GM19438 (cell line): ENCODE data around the gene SLC47A2.
"Not testable (repeated sequence)": the region's sequence is repeated elsewhere in the genome, so short reads cannot be mapped to it uniquely, and the experiment has no call there.

Source experiments
- ATAC-seq: cut with Tn5 transposase; IDR thresholded peaks from one replicate; pipeline ENCODE4 v1.9.1; 2021; ENCODE audit warnings: low read depth; ENCODE audit not compliant: unreplicated experiment

SLC47A2 gene, protein sequence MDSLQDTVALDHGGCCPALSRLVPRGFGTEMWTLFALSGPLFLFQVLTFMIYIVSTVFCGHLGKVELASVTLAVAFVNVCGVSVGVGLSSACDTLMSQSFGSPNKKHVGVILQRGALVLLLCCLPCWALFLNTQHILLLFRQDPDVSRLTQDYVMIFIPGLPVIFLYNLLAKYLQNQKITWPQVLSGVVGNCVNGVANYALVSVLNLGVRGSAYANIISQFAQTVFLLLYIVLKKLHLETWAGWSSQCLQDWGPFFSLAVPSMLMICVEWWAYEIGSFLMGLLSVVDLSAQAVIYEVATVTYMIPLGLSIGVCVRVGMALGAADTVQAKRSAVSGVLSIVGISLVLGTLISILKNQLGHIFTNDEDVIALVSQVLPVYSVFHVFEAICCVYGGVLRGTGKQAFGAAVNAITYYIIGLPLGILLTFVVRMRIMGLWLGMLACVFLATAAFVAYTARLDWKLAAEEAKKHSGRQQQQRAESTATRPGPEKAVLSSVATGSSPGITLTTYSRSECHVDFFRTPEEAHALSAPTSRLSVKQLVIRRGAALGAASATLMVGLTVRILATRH

DNA sequence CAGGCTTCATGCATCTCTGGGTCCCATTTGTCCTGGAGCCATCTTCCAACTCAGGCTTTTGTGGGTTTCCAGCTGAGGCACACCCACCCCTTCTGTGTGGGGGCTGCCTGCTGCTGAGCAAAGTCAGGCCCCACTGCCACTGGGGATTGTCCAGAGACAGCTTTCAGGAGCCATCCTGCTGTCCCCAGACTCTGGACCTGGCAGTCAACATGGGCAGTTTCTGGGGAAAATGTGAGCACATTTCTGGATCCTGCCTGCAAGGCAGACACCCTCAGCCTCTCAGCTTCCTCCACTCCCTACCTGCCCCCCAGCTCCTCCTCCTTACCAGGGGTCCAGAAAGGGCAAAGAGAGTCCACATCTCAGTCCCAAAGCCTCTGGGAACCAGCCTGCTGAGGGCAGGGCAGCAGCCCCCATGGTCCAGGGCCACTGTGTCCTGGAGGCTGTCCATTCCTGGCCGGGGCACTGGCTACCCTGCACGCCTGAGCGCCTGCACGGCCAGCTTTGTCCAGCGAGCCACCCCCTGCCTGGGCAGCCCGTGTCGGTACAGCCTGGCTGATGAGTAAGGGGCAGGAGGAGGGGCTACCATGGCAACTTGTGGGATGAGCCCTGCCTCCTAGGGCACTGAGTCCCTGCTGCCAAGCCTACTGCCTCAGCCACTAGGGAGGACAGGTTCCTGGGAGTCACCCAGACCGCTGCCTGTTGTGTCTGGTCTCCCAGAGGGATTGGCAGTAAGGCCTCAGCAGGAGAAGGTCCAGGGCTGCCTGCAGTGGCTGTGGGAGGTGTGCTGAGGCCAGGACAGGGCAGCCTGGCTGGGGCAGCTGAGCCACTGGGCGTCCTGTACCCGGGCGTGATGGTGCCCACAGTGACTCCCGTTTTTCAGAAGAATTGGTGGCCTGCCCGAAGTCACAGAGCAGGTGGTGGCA, at the start of gene SLC47A2:
Gene SLC47A2 (minus strand): TSS at position 477 of the 923 bp plus-strand sequence. CDS start 29 bp downstream, at position 448.
- ATAC-seq: no peak

DNA sequence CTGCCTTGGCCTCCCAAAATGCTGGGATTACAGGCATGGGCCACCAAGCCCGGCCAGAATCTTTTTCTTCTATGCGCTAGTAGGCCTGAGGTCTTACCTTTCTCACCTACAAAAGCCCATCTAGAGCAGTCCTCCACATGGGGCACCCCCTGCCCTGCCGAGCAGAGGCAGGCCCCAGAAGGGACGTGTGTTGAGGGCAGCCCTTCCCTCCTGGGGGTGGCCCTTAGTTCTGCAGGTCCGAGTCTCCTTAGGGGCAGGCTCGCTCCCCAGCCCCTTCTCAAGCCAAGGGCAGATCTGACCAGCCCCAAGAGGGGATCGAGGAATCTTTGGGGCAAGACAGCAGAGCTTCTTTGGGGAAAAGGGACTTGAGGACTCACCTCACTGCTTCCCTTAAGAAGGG, 49.6 kb upstream of the SLC47A2 start:
- ATAC-seq: no peak

DNA sequence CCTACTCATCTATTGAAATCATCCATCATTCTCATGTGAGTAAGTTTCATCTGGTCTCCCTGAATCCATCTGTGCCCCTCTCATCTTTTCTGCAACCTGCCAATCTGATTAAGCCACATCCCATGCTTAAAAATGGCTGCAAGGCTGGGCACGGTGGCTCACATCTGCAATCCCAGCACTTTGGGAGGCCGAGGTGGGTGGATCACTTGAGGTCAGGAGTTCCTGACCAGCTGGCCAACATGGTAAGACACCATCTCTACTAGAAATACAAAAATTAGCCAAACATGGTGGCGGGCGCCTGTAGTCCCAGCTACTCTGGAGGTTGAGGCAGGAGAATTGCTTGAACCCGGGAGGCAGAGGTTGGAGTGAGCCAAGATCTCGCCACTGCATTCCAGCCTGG, 47.6 kb upstream of the SLC47A2 start:
- not testable (repeated sequence) for ATAC-seq

DNA sequence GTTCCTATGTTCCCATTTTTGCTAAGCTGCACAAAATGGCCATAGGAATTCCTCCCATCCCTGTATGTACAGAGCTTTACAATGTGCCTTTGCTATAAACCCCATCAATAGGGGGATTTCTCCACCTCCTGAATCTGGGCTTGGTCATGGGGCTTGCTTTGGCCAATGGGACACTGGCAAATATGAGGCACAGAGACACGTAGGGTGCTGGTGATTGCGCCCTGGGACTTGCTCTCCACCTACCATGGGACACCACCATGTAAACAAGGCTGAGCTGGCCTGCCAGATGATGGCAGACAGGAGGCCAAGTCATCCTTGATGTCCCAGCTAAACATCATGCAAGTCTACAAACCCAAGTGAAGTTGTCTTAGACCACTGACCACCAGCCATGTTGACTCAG, 47.0 kb upstream of the SLC47A2 start:
- no peak for ATAC-seq

DNA sequence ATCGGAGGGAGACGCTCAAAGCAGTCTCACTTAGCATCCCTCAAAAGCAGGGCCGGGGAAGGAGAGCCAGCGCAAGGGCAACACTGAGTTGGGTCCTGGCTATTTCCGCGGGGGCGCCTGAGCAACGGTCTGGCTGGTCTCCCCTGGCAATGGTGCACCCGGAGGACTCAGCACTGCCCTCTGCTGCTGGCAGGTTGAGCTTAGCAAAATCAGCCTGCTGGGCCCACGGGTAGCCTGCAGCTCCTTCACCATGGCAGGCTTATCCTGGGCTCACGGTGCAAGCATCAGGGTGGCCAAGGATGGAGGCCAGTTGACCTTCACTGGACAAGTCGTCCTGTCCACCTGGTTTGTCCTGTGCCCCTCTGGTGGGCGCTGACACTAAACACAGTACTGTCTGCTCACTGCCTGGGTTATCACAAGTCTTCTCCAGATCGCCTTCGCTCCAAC, 46.2 kb upstream of the SLC47A2 start:
- ATAC-seq: no peak

DNA sequence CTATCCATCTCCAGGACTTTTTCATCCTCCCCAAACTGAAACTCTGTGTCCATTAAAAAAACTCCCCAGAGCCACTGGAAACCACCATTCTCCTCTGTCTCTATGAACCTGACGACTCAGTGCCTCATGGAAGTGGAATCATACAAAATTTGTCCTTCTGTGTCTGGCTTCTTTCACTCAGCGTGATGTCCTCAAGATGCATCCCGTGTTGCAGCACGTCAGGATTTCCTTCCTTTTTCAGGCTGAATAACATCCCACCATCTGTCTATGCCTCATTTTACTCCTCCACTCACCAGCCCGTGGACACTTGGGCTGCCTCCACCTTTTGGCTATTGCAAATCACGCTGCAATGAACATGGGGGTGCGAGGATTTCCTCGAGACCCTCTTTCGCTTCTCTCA, 44.4 kb upstream of the SLC47A2 start:
- ATAC-seq: no peak

DNA sequence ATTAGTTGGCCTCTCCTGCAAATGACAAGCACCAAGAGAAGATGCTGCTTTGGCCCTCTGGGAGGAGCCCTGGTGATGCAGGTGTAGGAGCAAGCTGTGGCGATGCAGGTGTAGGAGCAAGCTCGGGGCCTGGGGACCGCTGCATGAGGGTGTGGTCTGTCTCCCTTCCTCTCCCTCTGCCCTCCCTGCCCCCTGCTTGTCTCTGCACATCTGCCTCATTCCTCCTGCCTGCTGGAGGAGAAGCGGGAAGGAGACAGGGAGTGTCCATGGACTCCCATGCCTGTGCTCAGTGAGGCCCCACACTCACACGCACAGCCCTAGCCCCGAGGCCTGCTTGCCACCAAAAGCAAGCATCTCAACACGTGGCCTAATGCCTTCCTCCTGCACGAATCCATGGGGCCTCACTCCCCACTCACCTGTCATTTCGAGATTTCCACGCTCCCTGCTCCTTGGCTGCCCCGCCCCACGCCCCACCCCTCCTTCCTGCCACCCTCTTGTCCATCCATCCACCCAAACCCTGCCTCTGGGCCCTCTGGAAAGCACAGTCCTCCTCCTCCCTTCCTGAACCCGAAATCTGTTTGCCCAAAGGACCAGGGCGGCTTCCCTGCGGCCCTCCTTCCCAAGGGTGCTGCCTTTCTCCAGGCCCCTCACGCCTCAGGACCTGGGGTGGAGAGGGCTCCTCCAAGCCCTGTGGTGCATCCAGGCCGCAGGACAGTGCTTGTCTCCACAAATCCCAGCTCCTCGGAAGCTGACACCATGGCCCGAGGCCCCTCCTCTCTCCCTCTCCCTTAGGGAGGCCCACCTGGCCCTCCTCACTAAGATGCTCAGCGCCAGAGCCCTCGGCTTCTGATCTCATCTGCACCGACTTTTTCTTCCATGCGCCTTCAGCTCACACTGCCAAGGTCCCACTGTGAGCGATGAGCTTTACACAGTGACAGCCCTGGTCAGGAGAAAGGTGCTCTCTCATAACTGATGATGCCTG, 43.5 kb upstream of the SLC47A2 start:
- no peak for ATAC-seq

DNA sequence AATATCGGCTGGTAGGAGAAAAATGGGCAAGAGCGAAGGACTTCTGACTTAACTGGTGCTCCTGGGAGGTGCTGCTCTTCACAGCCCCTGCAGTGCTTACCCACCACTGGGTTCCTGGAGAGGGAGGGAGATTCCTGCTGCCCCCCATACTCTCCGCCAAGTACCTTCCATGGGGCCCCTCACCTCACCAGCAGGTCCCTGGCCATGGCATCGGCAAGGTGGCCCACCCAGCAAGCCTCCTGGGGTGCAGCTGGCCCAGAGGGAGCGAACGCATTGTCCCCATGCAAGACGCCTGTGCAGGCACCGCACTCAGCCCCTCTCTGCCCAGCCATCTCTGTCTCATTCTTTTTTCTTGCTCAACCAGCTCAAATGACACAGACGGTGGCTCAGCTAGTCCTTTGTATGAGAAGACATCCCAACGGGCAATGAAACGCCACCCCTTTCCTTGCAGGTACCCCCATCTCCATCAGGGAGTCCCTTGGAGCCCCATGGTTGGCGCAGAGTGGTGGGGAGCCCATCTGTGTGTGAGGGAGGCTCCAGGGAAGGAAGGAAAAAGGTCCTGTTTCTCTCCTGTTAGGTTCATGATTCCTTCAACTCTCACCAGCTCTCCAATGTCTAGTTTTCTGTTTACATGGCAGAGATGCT, 41.3 kb upstream of the SLC47A2 start:
- no peak for ATAC-seq

DNA sequence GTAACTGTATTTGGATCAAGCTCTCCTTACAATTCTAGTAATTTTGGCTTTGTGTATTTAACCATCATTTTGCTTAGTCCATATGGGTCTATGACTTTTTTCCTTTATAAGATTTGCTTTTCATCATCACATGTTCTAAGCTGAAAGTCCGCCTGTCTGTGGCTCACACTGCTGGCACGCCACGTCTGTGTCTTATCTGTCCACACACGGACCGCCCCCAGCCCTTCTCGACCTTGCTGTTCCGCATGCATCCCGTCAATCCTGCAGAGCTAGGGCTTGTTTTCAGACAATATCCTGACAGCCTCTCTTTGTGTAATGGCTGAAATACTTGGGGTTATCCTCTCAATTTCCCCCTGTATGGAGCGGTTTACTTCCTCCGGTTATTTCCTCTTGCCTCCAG, 40.2 kb upstream of the SLC47A2 start:
- ATAC-seq: no peak

DNA sequence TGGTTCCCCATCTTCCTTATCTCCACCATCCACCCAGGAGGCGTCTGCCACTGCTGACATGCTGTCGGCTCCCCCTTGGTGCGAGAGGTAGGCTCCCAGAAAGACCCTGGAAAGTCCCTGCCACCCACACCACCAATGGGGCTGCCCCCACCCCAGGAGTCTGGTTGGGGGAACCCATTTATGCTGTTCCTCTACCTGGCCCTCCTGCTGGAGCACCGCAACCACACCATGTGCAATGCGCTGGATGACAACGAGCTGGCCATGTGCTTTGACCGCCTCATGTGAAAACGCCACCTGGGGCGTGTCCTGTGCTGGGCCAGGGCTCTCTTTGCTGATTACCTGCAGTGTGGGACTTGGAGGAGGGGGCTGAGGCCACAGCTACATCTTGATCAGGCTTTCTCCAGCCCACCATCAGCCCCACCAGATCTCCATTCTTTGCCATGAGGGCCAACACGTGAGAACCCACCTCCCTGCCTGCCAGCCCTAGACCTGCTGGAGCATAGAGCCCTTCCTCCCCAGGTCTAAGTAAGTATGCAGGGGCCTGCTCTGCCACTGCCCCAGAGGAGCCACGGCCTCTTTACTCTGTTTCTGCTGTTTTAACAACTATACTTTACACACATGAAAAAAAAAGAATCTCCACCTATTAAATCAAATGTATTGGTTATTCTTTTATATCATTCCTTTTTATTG, 39.6 kb upstream of the SLC47A2 start:
- ATAC-seq: no peak

DNA sequence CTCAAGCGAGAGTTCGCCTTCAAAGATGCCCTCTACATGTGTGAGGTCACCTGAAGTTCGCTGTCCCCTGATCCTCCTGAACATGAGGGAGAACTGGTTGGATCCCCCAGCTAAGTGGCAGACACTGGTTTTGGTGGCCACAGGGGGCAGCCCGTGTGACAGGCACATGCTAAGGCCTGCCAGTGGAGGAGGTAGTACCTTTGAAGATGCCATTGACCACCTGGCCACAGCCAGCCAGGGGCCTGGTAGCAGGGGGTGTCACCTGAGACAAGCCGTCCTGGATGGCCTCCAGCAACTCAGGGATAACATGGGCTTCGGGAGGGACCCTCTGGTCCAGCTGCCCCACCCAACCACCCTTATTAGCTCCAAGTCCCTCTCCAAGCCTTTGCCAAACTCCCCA, 39.0 kb upstream of the SLC47A2 start:
- ATAC-seq: no peak

DNA sequence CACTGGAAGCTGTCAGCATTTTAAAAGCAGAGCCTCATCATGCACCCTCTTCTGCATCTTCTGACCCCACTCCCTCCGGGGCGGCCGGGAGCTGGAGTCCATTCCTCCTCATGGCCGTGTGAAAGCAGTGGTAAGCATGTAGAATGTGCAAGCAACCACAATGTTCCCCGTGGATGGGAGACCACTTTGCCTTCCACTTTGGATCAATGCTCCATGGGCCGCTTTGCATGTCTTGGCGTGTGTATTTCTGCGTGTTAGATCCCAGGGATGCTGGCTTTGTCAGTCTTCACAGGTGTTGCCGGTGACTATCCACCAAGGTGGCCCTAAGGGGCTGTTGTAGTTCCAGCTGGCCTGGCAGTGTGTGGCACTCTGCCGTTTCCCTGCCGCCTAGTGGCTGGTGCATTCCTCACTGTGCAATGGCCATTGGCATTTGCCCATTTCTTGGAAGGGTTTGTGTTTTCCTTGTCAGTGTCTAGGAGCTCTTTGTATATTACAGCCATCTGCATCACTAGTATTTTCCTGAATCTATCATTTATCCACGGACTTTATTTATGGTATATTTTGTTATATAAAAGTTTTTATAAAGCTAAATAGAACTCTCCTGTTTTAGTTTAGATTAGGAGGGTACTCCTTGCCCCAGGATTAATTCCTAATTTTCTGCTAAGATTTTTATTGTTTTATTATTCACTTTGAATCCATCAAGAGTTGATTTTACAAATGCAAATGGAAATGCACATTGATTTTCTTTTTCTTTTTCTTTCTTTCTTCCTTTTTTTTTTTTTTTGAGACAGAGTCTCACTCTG, 37.5 kb upstream of the SLC47A2 start:
- ATAC-seq: no peak

DNA sequence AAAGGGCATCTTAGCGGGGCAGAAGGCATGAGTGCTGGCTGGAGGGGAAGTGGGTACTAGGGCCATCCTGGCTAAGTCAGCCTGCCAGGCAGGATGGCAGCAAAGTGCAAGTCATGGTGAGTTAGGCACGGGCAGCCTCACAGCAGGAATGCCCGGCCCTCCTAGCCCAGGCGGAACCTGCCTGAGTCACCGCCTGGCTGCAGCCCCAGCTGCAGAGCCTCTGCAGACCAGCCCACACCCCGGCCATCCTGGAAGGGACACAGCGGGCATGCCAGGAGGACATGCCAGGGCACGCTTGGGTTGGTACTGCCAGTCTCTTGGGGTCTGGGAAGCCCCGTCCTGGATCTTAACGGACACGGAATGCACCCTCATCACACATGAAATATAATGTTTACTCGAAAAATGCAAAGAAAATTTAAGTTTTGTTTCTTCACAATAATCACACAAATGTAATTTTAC, 36.7 kb upstream of the SLC47A2 start:
- no peak for ATAC-seq

DNA sequence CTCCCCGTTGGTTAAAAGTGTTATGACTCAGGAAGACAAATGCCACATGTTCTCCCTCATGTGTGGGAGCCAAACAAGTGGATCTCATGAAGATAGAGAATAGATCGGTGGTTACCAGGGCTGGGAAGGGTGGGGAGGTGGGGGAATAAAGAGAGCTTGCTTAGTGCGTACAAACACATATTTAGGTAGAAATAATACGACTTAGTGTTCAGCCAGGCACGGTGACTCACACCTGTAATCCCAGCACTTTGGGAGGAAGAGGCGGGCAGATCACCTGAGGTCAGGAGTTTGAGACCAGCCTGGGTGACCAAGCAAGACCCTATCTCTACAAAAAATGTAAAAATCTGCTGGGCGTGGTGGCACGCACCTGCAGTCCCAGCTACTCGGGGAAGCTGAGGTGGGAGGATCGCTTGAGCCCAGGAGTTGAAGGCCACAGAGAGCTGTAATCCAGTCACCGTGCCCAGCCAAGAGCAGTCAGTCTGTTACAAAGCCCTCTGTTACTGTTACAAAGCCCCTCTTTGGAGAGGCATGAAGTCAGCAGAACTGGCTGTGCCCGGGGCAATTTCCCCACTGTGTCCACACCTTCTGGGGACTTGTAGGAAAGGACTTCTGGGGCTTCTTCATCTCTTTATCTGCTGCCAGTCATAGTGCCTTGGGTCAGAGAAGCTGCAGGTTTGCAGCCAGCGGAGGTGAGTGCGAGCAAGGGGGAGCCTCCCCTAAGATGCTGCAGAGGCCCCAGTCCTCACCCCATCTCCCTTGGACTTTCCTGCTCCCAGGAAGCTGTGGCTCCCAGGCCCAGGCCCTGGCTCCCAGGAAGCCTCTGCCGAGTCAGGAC, 36.0 kb upstream of the SLC47A2 start:
- ATAC-seq: no peak

DNA sequence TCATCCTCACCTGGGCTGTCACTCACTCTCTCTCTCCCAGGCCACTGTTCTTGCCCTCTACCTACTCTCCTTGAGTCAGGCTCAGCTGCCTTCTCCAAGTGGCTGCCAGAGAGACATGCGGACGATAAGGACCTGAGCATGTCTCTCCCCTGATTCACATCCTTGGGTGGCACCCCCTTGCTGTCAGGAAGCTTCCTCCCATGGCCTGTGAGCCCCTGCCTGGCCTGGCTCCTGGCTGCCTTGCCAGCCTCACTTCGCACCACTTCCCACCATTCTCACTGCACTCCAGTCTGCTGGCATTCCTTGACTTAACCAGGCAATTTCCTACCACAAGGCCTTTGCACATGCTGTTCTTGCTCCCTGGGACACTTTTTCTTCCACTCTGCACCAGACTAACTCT, 34.5 kb upstream of the SLC47A2 start:
- ATAC-seq: no peak

DNA sequence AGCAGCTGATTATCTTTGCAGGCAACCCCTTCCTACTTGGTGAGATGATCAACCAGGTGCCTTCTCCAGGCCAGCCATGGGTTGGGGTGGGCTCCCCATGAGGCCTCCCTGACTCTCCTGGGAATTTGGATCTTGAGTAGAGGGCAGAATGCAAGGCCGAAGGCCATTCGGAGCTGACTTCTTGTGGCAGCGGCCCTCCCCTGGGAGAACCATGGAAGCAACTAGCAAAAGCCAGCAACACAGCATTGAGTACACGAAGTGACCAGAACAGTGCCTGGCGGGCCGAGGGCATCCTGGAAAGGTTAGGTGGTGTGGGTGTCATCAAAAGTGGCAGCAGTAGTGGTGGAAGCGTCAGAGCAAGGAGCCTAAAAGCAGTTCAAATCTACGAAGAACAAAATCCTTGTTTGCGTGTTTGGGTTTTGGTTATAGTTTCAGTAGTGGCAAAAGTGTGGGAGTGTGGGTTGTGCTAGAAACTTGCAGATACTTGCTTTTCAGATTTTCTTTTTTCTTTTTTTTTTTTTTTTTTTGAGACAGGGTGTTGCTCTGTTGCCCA, 33.7 kb upstream of the SLC47A2 start:
- ATAC-seq: no peak

DNA sequence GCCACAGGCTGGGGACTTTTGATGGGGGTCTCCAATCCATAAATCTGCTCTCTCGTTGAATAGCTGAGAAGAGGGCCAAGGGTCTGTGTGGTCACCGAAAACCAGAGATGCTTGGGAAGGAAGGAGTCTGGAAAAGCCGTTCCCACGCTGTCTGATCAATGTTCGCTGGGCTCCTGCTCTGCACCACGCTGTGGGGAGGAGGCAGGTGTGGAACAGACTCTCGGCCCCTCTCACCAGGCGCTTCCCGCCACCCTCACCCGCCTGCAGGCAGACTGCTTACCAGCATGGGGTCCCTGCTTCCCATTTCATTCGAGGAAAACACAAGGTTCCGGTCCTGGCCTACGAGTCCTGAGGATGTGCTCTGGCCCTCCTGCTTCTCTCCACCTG, 32.4 kb upstream of the SLC47A2 start:
- no peak for ATAC-seq
